ENCODE measurements around the gene STRA6. TPM values are rescaled to one million over a fixed set of nuclear protein-coding genes. Genes with fewer than 3 reads are reported as not detected.

Gene STRA6
- total and polyA plus RNA-seq, 2 of the 8 experiments (the other 6 are each of a cell fraction or from before 2014, with no cell fraction given) = 9.3 to 14.5 TPM

DNA sequence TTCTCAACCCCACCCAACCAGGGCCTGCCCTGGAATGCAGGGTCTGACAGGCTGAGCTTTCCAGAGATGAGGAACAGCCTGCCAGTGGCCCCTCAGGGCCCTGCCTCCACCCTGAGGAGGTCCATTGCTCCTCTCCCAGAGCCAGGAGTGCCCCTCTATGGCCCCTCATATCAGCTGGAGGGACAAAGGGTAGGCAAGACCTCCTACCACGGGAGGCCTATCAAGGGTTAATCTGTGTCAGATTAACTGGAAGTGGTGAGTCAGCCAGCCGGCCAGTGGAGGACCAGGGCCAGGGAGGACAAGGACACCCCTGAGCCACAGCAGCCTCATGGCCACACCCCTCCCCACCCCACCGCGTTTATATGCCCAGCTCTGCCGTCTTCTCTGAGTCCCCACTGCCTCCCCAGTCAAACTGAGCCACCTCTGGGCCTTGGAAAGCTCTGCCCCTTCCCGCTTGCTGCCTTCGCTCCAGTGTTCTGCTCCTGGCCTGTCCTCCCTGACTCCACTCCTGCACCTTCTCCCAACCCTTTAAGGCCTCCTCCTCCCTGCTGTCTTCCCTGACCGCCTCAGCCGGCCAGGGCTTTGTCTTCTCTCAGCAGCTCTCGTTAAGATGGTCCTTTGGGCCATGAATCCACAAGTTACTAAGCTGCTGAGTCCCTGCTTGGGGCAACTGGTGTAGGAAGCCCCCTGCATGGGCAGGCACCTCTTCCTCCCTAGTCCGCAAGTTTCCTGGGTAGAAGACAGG lies 40.0 kb upstream of the STRA6 start:
- Histone ChIP-seq H3K4me2 (ENCODE audit: insufficient read depth in 1 of 2, low read depth in 2 of 2, low read length in 2 of 2) (no peak overlapping the region), H2BK20ac (ENCODE audit: low read length) (peak overlapping the region; percentile 13; the same call in 1 of the 2 replicates), H2BK5ac (ENCODE audit: low read depth, low read length) (peak overlapping the region; percentile 40; the same call in 1 of the 2 replicates), H3K56ac (replicated peaks; ENCODE audit: insufficient read length, low read depth, low read length) (no peak overlapping the region), H3K4me1 (replicated peaks in 1 of 4; ENCODE audit: control insufficient read depth in 3 of 4, insufficient read depth in 4 of 4, low read length in 3 of 4) (peaks cover 0 to 28% (median 21%) of the 10 kb centered on the region in 4 experiments; a peak in 6 of 7 replicates), H3K27ac (ENCODE audit: low read depth, low read length) (no peak overlapping the region), H2AK5ac (ENCODE audit: low read depth, low read length) (no peak overlapping the region; the same call in 1 of the 2 replicates), H3K79me1 (ENCODE audit: low read depth, low read length) (no peaks in the 10 kb centered on the region), H4K91ac (replicated peaks; ENCODE audit: insufficient read length, low read length) (peak overlapping the region; percentile 62), H2BK15ac (ENCODE audit: low read length) (peak overlapping the region; percentile 10; the same call in 1 of the 2 replicates), H3K9ac (replicated peaks in 1 of 4; ENCODE audit: extremely low read depth in 1 of 4, low read depth in 3 of 4, low read length in 3 of 4) (no peak overlapping the region), H4K20me1 (replicated peaks in 1 of 2; ENCODE audit: control insufficient read depth in 1 of 2, insufficient read depth in 2 of 2, low read length in 2 of 2) (no peaks in the 10 kb centered on the region), H3K27me3 (replicated peaks in 1 of 4; ENCODE audit: control insufficient read depth in 3 of 4, extremely low read depth in 1 of 4, insufficient read depth in 3 of 4, low read length in 3 of 4) (peaks cover 0 to 7% (median 2%) of the 10 kb centered on the region in 4 experiments; a peak in 3 of 7 replicates), H4K5ac (ENCODE audit: insufficient read length, low read depth, low read length) (no peak overlapping the region), H3K4me3 (ENCODE audit: extremely low read depth in 1 of 4, insufficient read depth in 2 of 4, low read depth in 3 of 4, low read length in 4 of 4) (no peak overlapping the region), H3K23ac (ENCODE audit: insufficient read length) (no peak overlapping the region), H3K36me3 (ENCODE audit: control insufficient read depth in 2 of 4, insufficient read depth in 4 of 4, low read length in 3 of 4) (no peaks in the 10 kb centered on the region), H3K18ac (ENCODE audit: extremely low read depth, low read length) (peak overlapping the region; percentile 86), H2BK12ac (ENCODE audit: low read depth, low read length) (peak overlapping the region; percentile 53; the same call in 1 of the 2 replicates), H3K23me2 (ENCODE audit: low read depth, low read length) (peaks cover 4% of the 10 kb centered on the region; the same call in 1 of the 2 replicates), H2AFZ (ENCODE audit: low read length) (no peak overlapping the region), H2BK120ac (replicated peaks; ENCODE audit: low read depth, low read length) (no peak overlapping the region), H4K8ac (ENCODE audit: extremely low read depth, insufficient read depth, low read length) (no peak overlapping the region), H3K4ac (replicated peaks; ENCODE audit: insufficient read length, low read depth, low read length) (peak overlapping the region; percentile 10), H3K79me2 (ENCODE audit: control insufficient read depth in 1 of 2, insufficient read depth in 2 of 2, low read length in 2 of 2) (no peaks in the 10 kb centered on the region), H3K14ac (ENCODE audit: insufficient read length) (no peak overlapping the region), H3K9me3 (ENCODE audit: insufficient read depth in 2 of 2, low read depth in 1 of 2, low read length in 1 of 2) (no peaks in the 10 kb centered on the region)
- 81% methylated on average over 11 of the region's 11 CpGs; no CpG with 5 or more reads in 1 of the 2 experiments for WGBS, 2 experiments (ENCODE audit: extremely low coverage in 1 of 2, insufficient coverage in 1 of 2, insufficient read length in 1 of 2, insufficient replicate concordance in 2 of 2, low coverage in 1 of 2, low lambda C conversion rate in 2 of 2, missing lambda C conversion rate in 1 of 2)
- DNase-seq (ENCODE audit: low read depth in 1 of 2, low spot score in 2 of 2) (no peak), FAIRE-seq (no peak)
- TF ChIP-seq SAP30 (IDR thresholded peaks at IDR 0.05; ENCODE audit: insufficient read depth, insufficient replicate concordance, low read length) (no peak), JUND (IDR thresholded peaks at IDR 0.05; ENCODE audit: low read length) (no peak), E2F6 (IDR thresholded peaks at IDR 0.05) (no peak), ZNF274 (IDR thresholded peaks at IDR 0.05; ENCODE audit: borderline replicate concordance, extremely low read depth, low read length) (no peak), CTCF (IDR thresholded peaks at IDR 0.05; ENCODE audit: control extremely low read depth in 1 of 3, insufficient read depth in 1 of 3, low read depth in 1 of 3, low read length in 3 of 3) (no peak), CHD2 (IDR thresholded peaks at IDR 0.05; ENCODE audit: low read length) (no peak), NRF1 (IDR thresholded peaks at IDR 0.05; ENCODE audit: low read depth, low read length) (no peak), SIRT6 (IDR thresholded peaks at IDR 0.05; ENCODE audit: low read length) (no peak)
- ChIA-PET POLR2A (ENCODE audit: partially characterized antibody) (interaction anchor here (0.6 to 1.9 kb wide), 4 partner anchors 21 to 312 kb away, joined by 3 to 5 read pairs (median 3); no protein-coding TSS in a partner anchor), CTCF (ENCODE audit: partially characterized antibody) (interaction anchor here (0.8 to 5.2 kb wide), 14 partner anchors 9 to 188 kb away, joined by 3 to 24 read pairs (median 6); partner anchors contain the start of gene STRA6)

Data from H1 (cell line).